HG03095 (cell line): Measurements from ENCODE around the gene DNLZ.
"Not testable (repeated sequence)": the region's sequence is repeated elsewhere in the genome, so short reads cannot be mapped to it uniquely, and the experiment has no call there.

ENCODE experiments used
- ATAC-seq: cut with Tn5 transposase; IDR thresholded peaks from one replicate; pipeline ENCODE4 v1.9.1; 2021; ENCODE audit warnings: moderate library complexity; ENCODE audit not compliant: unreplicated experiment

The DNLZ gene

GRCh38 chr9:136320972-136321371 is 42.6 kb downstream of the DNLZ start:
- not testable (repeated sequence) for ATAC-seq

GRCh38 chr9:136319955-136320354 is 43.6 kb downstream of the DNLZ start:
- not testable (repeated sequence) for ATAC-seq

- not testable (repeated sequence) for ATAC-seq
Measured at GRCh38 chr9:136319244-136319643, 44.3 kb downstream of the DNLZ start.

- ATAC-seq: no peak
Measured at GRCh38 chr9:136318776-136319241, 44.7 kb downstream of the DNLZ start.

- no peak for ATAC-seq
Measured at GRCh38 chr9:136318111-136318775, 45.3 kb downstream of the DNLZ start.

- ATAC-seq: no peak
Measured at GRCh38 chr9:136317695-136318094, 45.8 kb downstream of the DNLZ start.

GRCh38 chr9:136316896-136317676 is 46.5 kb downstream of the DNLZ start:
- ATAC-seq: no peak

GRCh38 chr9:136316271-136316751 is 47.2 kb downstream of the DNLZ start:
- no peak for ATAC-seq

GRCh38 chr9:136314944-136315343 is 48.6 kb downstream of the DNLZ start:
- no peak for ATAC-seq

GRCh38 chr9:136314056-136314416 is 49.5 kb downstream of the DNLZ start:
- ATAC-seq: no peak

GRCh38 chr9:136313111-136314055 is 50.2 kb downstream of the DNLZ start:
- ATAC-seq: no peak

- no peak for ATAC-seq
Measured at GRCh38 chr9:136312436-136312835, 51.1 kb downstream of the DNLZ start.

- ATAC-seq: no peak
Measured at GRCh38 chr9:136312009-136312375, 51.6 kb downstream of the DNLZ start.

GRCh38 chr9:136311051-136312008 is 52.2 kb downstream of the DNLZ start:
- no peak for ATAC-seq

GRCh38 chr9:136310273-136311030 is 53.1 kb downstream of the DNLZ start:
- no peak for ATAC-seq

- ATAC-seq: no peak
Measured at GRCh38 chr9:136309806-136310220, 53.7 kb downstream of the DNLZ start.
